ENCODE results near the gene DPP3.

- TF ChIP-seq CTCF (conservative IDR thresholded peaks at IDR 0.05 in 1 of 2, IDR thresholded peaks at IDR 0.05 in 1 of 2; ENCODE audit: low read depth in 1 of 2, low read length in 2 of 2), result no peak
- TF ChIP-seq EZH2 (IDR thresholded peaks at IDR 0.05; ENCODE audit: low read length, missing control alignments), result no peak
Measured at GRCh38 chr11:66549696-66550095, 69.5 kb downstream of the DPP3 start.

Data from fibroblast of lung (primary cell).